PC-9 (cell line): ENCODE measurements around the gene TMBIM4. TPM values are rescaled to one million over a fixed set of nuclear protein-coding genes. Genes with fewer than 3 reads are reported as not detected.

Experiments used
- BruUV-seq: library from RNA; stranded (reverse); fragments of 400-500 nt; replicated peaks from 2 replicates; lab custom pipeline; 2021; lab: Mats Ljungman, UMichigan
- CTCF ChIA-PET: fragments of 300-600 bp; sonication (Branson Sonifier 250); formaldehyde crosslinking; loops from one replicate; lab custom pipeline; 2022; ENCODE audit warnings: antibody characterized with exemption; lab: Charles Lee
- POLR2A ChIA-PET: fragments of 300-600 bp; sonication (Branson Sonifier 250); formaldehyde crosslinking; loops from one replicate; lab custom pipeline; 2022; ENCODE audit warnings: antibody characterized with exemption; ENCODE audit not compliant: unreplicated experiment; lab: Charles Lee
- DNase-seq, 2 experiments: peaks; one replicate each; pipeline versions ENCODE4 v3.0.0 to v3.0.0-alpha.2; 2015 to 2022; ENCODE audit warnings: mixed read lengths in 1 of 2
- H2AFZ ChIP-seq: fragments of 200-600 bp; sonication (generic); 2 replicates; pipeline ENCODE4 v1.8.1; 2017; ENCODE audit warnings: antibody characterized with exemption
- H3F3A ChIP-seq: fragments of 200-600 bp; sonication (generic); 2 replicates; pipeline ENCODE4 v1.8.1; 2017; ENCODE audit warnings: antibody characterized with exemption, mild to moderate bottlenecking, low read depth; ENCODE audit not compliant: insufficient read depth
- H3K27ac ChIP-seq: fragments of 200-600 bp; sonication (generic); 2 replicates; pipeline ENCODE4 v1.6.1; 2016; ENCODE audit warnings: mixed run types
- H3K27me3 ChIP-seq: fragments of 200-600 bp; sonication (generic); 2 replicates; pipeline ENCODE4 v1.6.1; 2016; ENCODE audit warnings: low read depth, mixed run types; ENCODE audit not compliant: insufficient read depth
- H3K36me3 ChIP-seq: fragments of 200-600 bp; sonication (generic); 2 replicates; pipeline ENCODE4 v1.6.1; 2016; ENCODE audit warnings: low read depth, mixed run types
- H3K4me1 ChIP-seq: fragments of 200-600 bp; sonication (generic); replicated peaks from 2 replicates; pipeline ENCODE4 v1.6.1; 2016; ENCODE audit warnings: mixed run types; ENCODE audit not compliant: insufficient read depth
- H3K4me2 ChIP-seq: fragments of 200-600 bp; sonication (generic); 2 replicates; pipeline ENCODE4 v1.6.1; 2017; ENCODE audit warnings: mixed run types
- H3K4me3 ChIP-seq: fragments of 200-600 bp; sonication (generic); 2 replicates; pipeline ENCODE4 v1.6.1; 2016; ENCODE audit warnings: mixed run types
- H3K79me2 ChIP-seq: fragments of 200-600 bp; sonication (generic); 2 replicates; pipeline ENCODE4 v1.6.1; 2017; ENCODE audit warnings: low read depth, mixed run types
- H3K9me2 ChIP-seq: fragments of 200-600 bp; sonication (generic); 2 replicates; pipeline ENCODE4 v1.8.1; 2017; ENCODE audit warnings: mild to moderate bottlenecking; ENCODE audit not compliant: insufficient read depth
- H3K9me3 ChIP-seq: fragments of 200-600 bp; sonication (generic); 2 replicates; pipeline ENCODE4 v1.8.1; 2016; ENCODE audit warnings: low read depth; ENCODE audit not compliant: insufficient read depth
- H4K20me1 ChIP-seq: fragments of 200-600 bp; sonication (generic); 2 replicates; pipeline ENCODE4 v1.8.1; 2017; ENCODE audit not compliant: insufficient read depth
- CTCF ChIP-seq: fragments of 200-600 bp; sonication (generic); conservative IDR thresholded peaks from 2 replicates; pipeline ENCODE4 v1.6.1; 2017; ENCODE audit warnings: mixed run types, antibody characterized with exemption, mild to moderate bottlenecking, moderate library complexity
- EZH2 ChIP-seq: fragments of 200-600 bp; sonication (generic); IDR thresholded peaks from 2 replicates; pipeline ENCODE4 v1.8.0; 2017; ENCODE audit warnings: antibody characterized with exemption, low read depth
- intact Hi-C: fragments of 100-400 bp; cut with micrococcal nuclease; formaldehyde crosslinking; loops from one replicate; pipeline ENCODE4 v1.10.0; 2022; ENCODE audit not compliant: unreplicated experiment
- total RNA-seq: library from RNA; stranded (reverse); gene quantifications from 2 replicates; pipeline ENCODE4 v1.2.3, GENCODE V29; 2021

Gene TMBIM4
- total RNA-seq, 1 experiment from 2014 or later: 49.8 TPM

GRCh38 chr12:66087365-66087943, 82.3 kb downstream of the TMBIM4 start:
- Histone ChIP-seq H3K9me3 (no peaks in the 10 kb centered on the region), H3K36me3 (no peaks in the 10 kb centered on the region), H3K4me1 (no peaks in the 10 kb centered on the region), H3K4me3 (no peak overlapping the region), H3K27ac (no peak overlapping the region), H2AFZ (no peak overlapping the region), H3K9me2 (no peaks in the 10 kb centered on the region), H4K20me1 (no peaks in the 10 kb centered on the region), H3K4me2 (no peak overlapping the region), H3K79me2 (no peaks in the 10 kb centered on the region), H3F3A (no peaks in the 10 kb centered on the region), H3K27me3 (no peaks in the 10 kb centered on the region)
- ChIA-PET POLR2A (no interaction called here), CTCF (interaction anchor here (0.6 to 0.7 kb wide), 3 partner anchors 14 to 717 kb away, joined by 3 to 10 read pairs (median 10); no protein-coding TSS in a partner anchor)
- TF ChIP-seq EZH2 (no peak), CTCF (peak; percentile 80)
- DNase-seq: peak in 1 of 2 experiments; percentile 56
- intact Hi-C loops: loop anchor here (1.0 to 10.0 kb wide), 8 partner anchors 50 to 781 kb away; partner anchors contain the start of gene HMGA2
- no TSS peak for BruUV-seq

- Histone ChIP-seq H3K9me2 (no peaks in the 10 kb centered on the region), H3K27me3 (no peaks in the 10 kb centered on the region), H3K36me3 (no peaks in the 10 kb centered on the region), H4K20me1 (no peaks in the 10 kb centered on the region), H3K9me3 (no peaks in the 10 kb centered on the region), H3K27ac (no peak overlapping the region), H3F3A (no peaks in the 10 kb centered on the region), H3K4me1 (no peaks in the 10 kb centered on the region), H2AFZ (no peak overlapping the region), H3K79me2 (no peaks in the 10 kb centered on the region), H3K4me3 (no peak overlapping the region), H3K4me2 (no peak overlapping the region)
- intact Hi-C loops: loop anchor here (2.0 to 10.0 kb wide), 6 partner anchors 49 to 529 kb away; partner anchors contain the start of gene HMGA2
- no peak for DNase-seq
- no peak for TF ChIP-seq CTCF
- TF ChIP-seq EZH2: no peak
- no TSS peak for BruUV-seq
- ChIA-PET POLR2A (no interaction called here), CTCF (interaction anchor here (0.6 kb wide), 1 partner anchor 781 kb away, joined by 3 read pairs; no protein-coding TSS in a partner anchor)
These were observed 83.8 kb downstream of the TMBIM4 start for GRCh38 chr12:66085998-66086397.

Other genes with a start within 250 kb of the TMBIM4 start
- 20.4 and 25.0 TPM in 2 replicates for gene LLPH, start 39.2 kb downstream of the TMBIM4 start, total RNA-seq
- 0.07 TPM in 1 of 2 replicates, not detected in the other for gene IRAK3, start 19.2 kb upstream of the TMBIM4 start, total RNA-seq
- 8.2 and 10.0 TPM in 2 replicates for gene HELB, start 132.5 kb upstream of the TMBIM4 start, total RNA-seq